H9 (cell line): ENCODE results near the gene PATE4. TPM values are rescaled to one million over a fixed set of nuclear protein-coding genes. Genes with fewer than 3 reads are reported as not detected.

Source experiments
- DNase-seq: peaks from one replicate; pipeline ENCODE4 v3.0.0-alpha.2; 2017
- H2AFZ ChIP-seq: one replicate; pipeline ENCODE4 v1.6.1; 2013; ENCODE audit warnings: mild to moderate bottlenecking, low read length, control low read depth, moderate library complexity
- H2AK5ac ChIP-seq: 2 replicates; pipeline ENCODE4 v1.6.1; 2013; ENCODE audit warnings: low read length, control low read depth, mixed read lengths; ENCODE audit not compliant: insufficient read length
- H2BK120ac ChIP-seq: one replicate; pipeline ENCODE4 v1.6.1; 2013; ENCODE audit warnings: low read depth, mild to moderate bottlenecking, low read length, control low read depth, inconsistent platforms; ENCODE audit not compliant: poor library complexity, severe bottlenecking
- H2BK12ac ChIP-seq: 2 replicates; pipeline ENCODE4 v1.6.1; 2013; ENCODE audit warnings: low read length, control low read depth, mixed read lengths, low read depth; ENCODE audit not compliant: insufficient read length
- H2BK15ac ChIP-seq: 2 replicates; pipeline ENCODE4 v1.6.1; 2013; ENCODE audit warnings: low read depth, low read length, control low read depth
- H2BK20ac ChIP-seq: one replicate; pipeline ENCODE4 v1.6.1; 2013; ENCODE audit warnings: low read depth, mild to moderate bottlenecking, low read length, control low read depth, inconsistent platforms; ENCODE audit not compliant: poor library complexity, severe bottlenecking
- H2BK5ac ChIP-seq: 2 replicates; pipeline ENCODE4 v1.6.1; 2013; ENCODE audit warnings: low read length, control low read depth, mixed read lengths; ENCODE audit not compliant: insufficient read length
- H3K14ac ChIP-seq: 2 replicates; pipeline ENCODE4 v1.6.1; 2013; ENCODE audit warnings: low read length, control low read depth; ENCODE audit not compliant: insufficient read depth
- H3K18ac ChIP-seq: 2 replicates; pipeline ENCODE4 v1.6.1; 2013; ENCODE audit warnings: low read depth, mild to moderate bottlenecking, mixed read lengths, low read length, control low read depth; ENCODE audit not compliant: insufficient read length
- H3K23ac ChIP-seq: 2 replicates; pipeline ENCODE4 v1.6.1; 2013; ENCODE audit warnings: low read length, control low read depth, mixed read lengths, low read depth; ENCODE audit not compliant: insufficient read length
- H3K23me2 ChIP-seq: 2 replicates; pipeline ENCODE4 v1.6.1; 2013; ENCODE audit warnings: low read depth, mild to moderate bottlenecking, mixed read lengths, low read length, control low read depth; ENCODE audit not compliant: insufficient read length, poor library complexity, severe bottlenecking
- H3K27ac ChIP-seq: 2 replicates; pipeline ENCODE4 v1.5.1; 2013; ENCODE audit warnings: low read length, control low read depth, mixed read lengths, low read depth; ENCODE audit not compliant: insufficient read length
- H3K27me3 ChIP-seq: 2 replicates; pipeline ENCODE4 v1.6.1; 2013; ENCODE audit warnings: low read length, control low read depth, inconsistent platforms; ENCODE audit not compliant: insufficient read depth
- H3K4ac ChIP-seq: 2 replicates; pipeline ENCODE4 v1.6.1; 2013; ENCODE audit warnings: low read depth, mild to moderate bottlenecking, control low read depth, inconsistent platforms, low read length, moderate library complexity
- H3K4me1 ChIP-seq: 2 replicates; pipeline ENCODE4 v1.6.1; 2013; ENCODE audit warnings: low read length, control low read depth, inconsistent platforms; ENCODE audit not compliant: insufficient read depth
- H3K4me2 ChIP-seq: 2 replicates; pipeline ENCODE4 v1.6.1; 2013; ENCODE audit warnings: low read length, control low read depth, mixed read lengths; ENCODE audit not compliant: insufficient read length, insufficient read depth
- H3K56ac ChIP-seq: 2 replicates; pipeline ENCODE4 v1.6.1; 2013; ENCODE audit warnings: low read depth, mild to moderate bottlenecking, mixed read lengths, low read length, control low read depth; ENCODE audit not compliant: insufficient read length
- H3K79me1 ChIP-seq: 2 replicates; pipeline ENCODE4 v1.6.1; 2013; ENCODE audit warnings: low read depth, mild to moderate bottlenecking, moderate library complexity, low read length, control low read depth, inconsistent platforms; ENCODE audit not compliant: insufficient read depth, poor library complexity, severe bottlenecking
- H3K79me2 ChIP-seq: 2 replicates; pipeline ENCODE4 v1.6.1; 2013; ENCODE audit warnings: low read length, control low read depth, inconsistent platforms; ENCODE audit not compliant: insufficient read depth
- H3K9ac ChIP-seq: 2 replicates; pipeline ENCODE4 v1.6.1; 2013; ENCODE audit warnings: low read length, control low read depth, mixed read lengths; ENCODE audit not compliant: insufficient read length; ENCODE audit errors: extremely low read depth
- H3K9me3 ChIP-seq: one replicate; pipeline ENCODE4 v1.6.1; 2013; ENCODE audit warnings: low read depth, low read length, inconsistent platforms; ENCODE audit not compliant: control insufficient read depth
- H3T11ph ChIP-seq: one replicate; pipeline ENCODE4 v1.6.1; 2013; ENCODE audit warnings: mild to moderate bottlenecking, low read length, control low read depth, inconsistent platforms
- H4K20me1 ChIP-seq: one replicate; pipeline ENCODE4 v1.6.1; 2013; ENCODE audit not compliant: control insufficient read depth, insufficient read length, insufficient read depth
- H4K5ac ChIP-seq: 2 replicates; pipeline ENCODE4 v1.6.1; 2013; ENCODE audit warnings: low read depth, mild to moderate bottlenecking, mixed read lengths, low read length, control low read depth; ENCODE audit not compliant: insufficient read length
- H4K8ac ChIP-seq: replicated peaks from 2 replicates; pipeline ENCODE4 v1.6.1; 2013; ENCODE audit warnings: low read length, control low read depth, mixed read lengths, low read depth; ENCODE audit not compliant: insufficient read length
- H4K91ac ChIP-seq: 2 replicates; pipeline ENCODE4 v1.6.1; 2013; ENCODE audit warnings: low read depth, mild to moderate bottlenecking, moderate library complexity, mixed read lengths, low read length, control low read depth; ENCODE audit not compliant: insufficient read length
- H3K27ac Mint-ChIP-seq, 3 experiments: 2 replicates in 2 of 3; 3 replicates in 1 of 3; pipeline ENCODE4 v1.8.0; 2020 to 2021; ENCODE audit warnings: mixed read lengths in 3 of 3, mild to moderate bottlenecking in 1 of 3, moderate library complexity in 1 of 3
- H3K27me3 Mint-ChIP-seq: 2 replicates; pipeline ENCODE4 v1.8.0; 2021; ENCODE audit warnings: low read depth, mild to moderate bottlenecking, moderate library complexity, mixed read lengths
- H3K36me3 Mint-ChIP-seq, 3 experiments: 2 replicates in 2 of 3; 3 replicates in 1 of 3; pipeline ENCODE4 v1.8.0; 2020 to 2021; ENCODE audit warnings: low read depth in 3 of 3, mixed read lengths in 3 of 3; ENCODE audit not compliant: insufficient read depth in 1 of 3
- H3K4me1 Mint-ChIP-seq, 2 experiments: 2 replicates each; pipeline ENCODE4 v1.8.0; 2020; ENCODE audit warnings: mixed read lengths in 2 of 2
- H3K4me3 Mint-ChIP-seq, 2 experiments: 2 replicates in 1 of 2; 3 replicates in 1 of 2; pipeline ENCODE4 v1.8.0; 2020 to 2021; ENCODE audit warnings: mild to moderate bottlenecking in 2 of 2, mixed read lengths in 2 of 2, moderate library complexity in 1 of 2
- H3K9me3 Mint-ChIP-seq, 2 experiments: 2 replicates in 1 of 2; 3 replicates in 1 of 2; pipeline ENCODE4 v1.8.0; 2020; ENCODE audit warnings: mild to moderate bottlenecking in 2 of 2, mixed read lengths in 2 of 2, moderate library complexity in 1 of 2
- WGBS: extraction: QIAGEN DNeasy Blood & Tissue Kit; methylation state at CpG from one replicate; pipeline ENCODE4 v1.1.7; 2013; ENCODE audit warnings: missing lambda C conversion rate, low lambda C conversion rate, mixed read lengths; ENCODE audit not compliant: insufficient read length; ENCODE audit errors: extremely low coverage; 5-methylcytosine and 5-hydroxymethylcytosine counted together
- total RNA-seq: library from RNA; stranded (reverse); gene quantifications from 2 replicates; pipeline ENCODE4 v1.2.1, GENCODE V29; 2021
- TF ChIP-seq, protein P1 (sequence below): fragments of 200-600 bp; sonication (generic); conservative IDR thresholded peaks from 3 replicates; pipeline ENCODE4 v1.8.0; 2021; ENCODE audit warnings: antibody characterized with exemption, mild to moderate bottlenecking

The PATE4 gene
- total RNA-seq, 1 experiment from 2014 or later = not detected

DNA sequence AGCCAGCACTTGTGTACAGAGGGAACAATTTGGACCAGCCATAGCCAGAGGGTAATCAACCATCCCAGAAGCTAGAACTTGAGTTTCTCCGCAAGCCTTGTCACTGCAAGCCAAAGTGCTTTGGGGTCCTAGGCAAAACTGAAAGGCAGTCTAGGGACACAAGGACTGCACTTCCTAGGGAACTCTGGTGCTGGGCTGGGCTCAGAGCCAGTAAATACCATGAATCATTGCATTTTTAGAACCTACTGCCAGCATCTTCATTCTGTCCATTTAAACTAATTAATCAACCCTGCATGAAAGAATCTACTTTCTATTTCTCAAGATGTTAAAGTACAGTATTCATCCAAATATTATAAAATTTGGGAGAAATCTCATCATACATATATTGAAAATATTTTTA lies 25.2 kb upstream of the PATE4 start:
- Histone ChIP-seq H3T11ph (no peak overlapping the region), H3K4ac (no peak overlapping the region), H4K5ac (no peak overlapping the region), H3K18ac (no peak overlapping the region), H3K9me3 (no peaks in the 10 kb centered on the region), H2BK15ac (no peak overlapping the region), H2AFZ (no peak overlapping the region), H2BK120ac (no peak overlapping the region), H3K4me1 (no peaks in the 10 kb centered on the region), H3K23ac (no peak overlapping the region), H4K91ac (no peak overlapping the region), H3K14ac (no peak overlapping the region), H2BK12ac (no peak overlapping the region), H2BK5ac (no peak overlapping the region), H4K20me1 (no peaks in the 10 kb centered on the region), H2AK5ac (no peak overlapping the region), H3K79me2 (no peaks in the 10 kb centered on the region), H3K27me3 (no peaks in the 10 kb centered on the region), H4K8ac (no peak overlapping the region), H3K56ac (no peak overlapping the region), H3K4me2 (no peak overlapping the region), H3K9ac (no peak overlapping the region), H2BK20ac (no peak overlapping the region), H3K27ac (no peak overlapping the region), H3K79me1 (no peaks in the 10 kb centered on the region), H3K23me2 (no peaks in the 10 kb centered on the region)
- peaks cover 2% of the 10 kb centered on the region; the same call in 1 of the 2 replicates for H3K27me3 Mint-ChIP-seq
- H3K4me3 Mint-ChIP-seq = no peak overlapping the region
- no CpG with 5 or more reads among the region's 1 CpG for WGBS
- H3K27ac Mint-ChIP-seq = no peak overlapping the region
- peaks cover 5 to 11% of the 10 kb centered on the region in 2 experiments for H3K9me3 Mint-ChIP-seq
- no peaks in the 10 kb centered on the region for H3K4me1 Mint-ChIP-seq
- TF ChIP-seq, protein P1, sequence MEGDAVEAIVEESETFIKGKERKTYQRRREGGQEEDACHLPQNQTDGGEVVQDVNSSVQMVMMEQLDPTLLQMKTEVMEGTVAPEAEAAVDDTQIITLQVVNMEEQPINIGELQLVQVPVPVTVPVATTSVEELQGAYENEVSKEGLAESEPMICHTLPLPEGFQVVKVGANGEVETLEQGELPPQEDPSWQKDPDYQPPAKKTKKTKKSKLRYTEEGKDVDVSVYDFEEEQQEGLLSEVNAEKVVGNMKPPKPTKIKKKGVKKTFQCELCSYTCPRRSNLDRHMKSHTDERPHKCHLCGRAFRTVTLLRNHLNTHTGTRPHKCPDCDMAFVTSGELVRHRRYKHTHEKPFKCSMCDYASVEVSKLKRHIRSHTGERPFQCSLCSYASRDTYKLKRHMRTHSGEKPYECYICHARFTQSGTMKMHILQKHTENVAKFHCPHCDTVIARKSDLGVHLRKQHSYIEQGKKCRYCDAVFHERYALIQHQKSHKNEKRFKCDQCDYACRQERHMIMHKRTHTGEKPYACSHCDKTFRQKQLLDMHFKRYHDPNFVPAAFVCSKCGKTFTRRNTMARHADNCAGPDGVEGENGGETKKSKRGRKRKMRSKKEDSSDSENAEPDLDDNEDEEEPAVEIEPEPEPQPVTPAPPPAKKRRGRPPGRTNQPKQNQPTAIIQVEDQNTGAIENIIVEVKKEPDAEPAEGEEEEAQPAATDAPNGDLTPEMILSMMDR = no peak
- H3K36me3 Mint-ChIP-seq = peaks cover 0 to under 1% (median 0%) of the 10 kb centered on the region in 3 experiments; a peak in 2 of 7 replicates
- DNase-seq = no peak
